Parathyroid adenoma (tissue), 2 donors: ENCODE data around the gene GIGYF2.

Experiments used
- H2AFZ ChIP-seq: fragments of 300-600 bp; sonication (generic); one replicate; pipeline ENCODE4 v1.7.0; 2017; ENCODE audit warnings: antibody characterized with exemption, mild to moderate bottlenecking
- H3K27ac ChIP-seq: fragments of 300-600 bp; sonication (generic); one replicate; pipeline ENCODE4 v1.7.0; 2017
- H3K27me3 ChIP-seq: fragments of 300-600 bp; sonication (generic); one replicate; pipeline ENCODE4 v1.7.0; 2017; ENCODE audit warnings: low read length; ENCODE audit not compliant: control insufficient read depth, insufficient read depth
- H3K36me3 ChIP-seq: fragments of 300-600 bp; sonication (generic); one replicate; pipeline ENCODE4 v1.7.0; 2017; ENCODE audit warnings: low read length; ENCODE audit not compliant: control insufficient read depth, insufficient read depth
- H3K4me1 ChIP-seq: fragments of 300-600 bp; sonication (generic); one replicate; pipeline ENCODE4 v1.7.0; 2017; ENCODE audit warnings: control low read depth
- H3K4me2 ChIP-seq: fragments of 300-600 bp; sonication (generic); one replicate; pipeline ENCODE4 v1.7.0; 2017; ENCODE audit warnings: low read length
- H3K4me3 ChIP-seq: fragments of 300-600 bp; sonication (generic); one replicate; pipeline ENCODE4 v1.7.0; 2017; ENCODE audit warnings: low read depth, low read length
- H3K79me2 ChIP-seq: fragments of 300-600 bp; sonication (generic); one replicate; pipeline ENCODE4 v1.7.0; 2017; ENCODE audit warnings: control low read depth
- H3K9ac ChIP-seq: fragments of 300-600 bp; sonication (generic); one replicate; pipeline ENCODE4 v1.7.0; 2017; ENCODE audit warnings: mild to moderate bottlenecking
- H3K9me3 ChIP-seq: fragments of 300-600 bp; sonication (generic); one replicate; pipeline ENCODE4 v1.7.0; 2017; ENCODE audit warnings: low read length; ENCODE audit not compliant: control insufficient read depth
- CTCF ChIP-seq: fragments of 300-600 bp; sonication (generic); IDR thresholded peaks from one replicate; pipeline ENCODE4 v1.7.0; 2017; ENCODE audit warnings: antibody characterized with exemption, mild to moderate bottlenecking
- donor health status: primary hyperparathyroidism.

The GIGYF2 gene

DNA sequence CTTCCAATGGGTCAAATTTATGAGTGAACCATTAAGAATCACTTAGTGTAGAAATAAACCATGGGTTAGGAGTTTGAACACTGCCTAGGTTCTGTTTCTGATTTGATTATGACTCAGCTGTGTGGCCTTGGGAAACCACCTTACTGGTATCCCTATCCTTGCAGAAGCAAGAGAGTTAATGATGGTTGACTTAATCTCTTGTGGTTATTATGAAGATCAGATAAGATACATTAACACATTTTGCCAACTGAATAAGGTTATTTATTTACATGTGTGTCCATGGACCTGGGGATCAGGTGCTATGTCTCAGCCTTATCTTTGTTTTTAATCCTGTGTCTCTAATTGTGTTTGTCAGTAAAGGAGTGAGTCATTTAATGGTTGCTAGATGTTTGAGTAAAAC is 84.6 kb downstream of the GIGYF2 start:
- no peak overlapping the region for H3K4me3 ChIP-seq
- no peaks in the 10 kb centered on the region for H3K36me3 ChIP-seq
- no peak overlapping the region for H3K9ac ChIP-seq
- TF ChIP-seq CTCF, result no peak
- H3K27me3 ChIP-seq, result no peaks in the 10 kb centered on the region
- no peak overlapping the region for H2AFZ ChIP-seq
- H3K79me2 ChIP-seq, result peaks cover 4% of the 10 kb centered on the region
- no peak overlapping the region for H3K4me2 ChIP-seq
- no peak overlapping the region for H3K27ac ChIP-seq
- H3K9me3 ChIP-seq, result no peaks in the 10 kb centered on the region
- peaks cover 13% of the 10 kb centered on the region for H3K4me1 ChIP-seq

DNA sequence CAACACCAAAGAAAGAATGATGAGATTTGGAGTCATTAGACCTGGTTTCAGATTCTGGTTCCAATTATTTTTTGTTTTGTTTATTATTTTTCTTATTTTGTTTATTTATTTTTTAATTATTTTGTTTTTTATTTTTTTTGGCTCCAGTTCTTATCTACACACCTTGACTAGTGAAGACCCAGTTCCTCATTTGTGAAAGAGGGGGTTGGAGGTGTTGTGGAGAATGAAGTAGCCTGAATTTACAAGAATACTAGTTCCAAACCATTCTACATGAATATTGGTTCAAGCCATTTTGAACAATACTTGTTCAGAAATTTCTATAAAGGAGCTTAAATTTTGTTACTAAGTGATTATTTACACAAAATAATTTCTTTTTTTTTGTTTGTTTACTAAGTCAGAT is 86.1 kb downstream of the GIGYF2 start:
- H3K4me2 ChIP-seq, result no peak overlapping the region
- no peaks in the 10 kb centered on the region for H3K27me3 ChIP-seq
- no peak for TF ChIP-seq CTCF
- H3K4me3 ChIP-seq, result no peak overlapping the region
- no peak overlapping the region for H3K9ac ChIP-seq
- no peak overlapping the region for H3K27ac ChIP-seq
- no peaks in the 10 kb centered on the region for H3K9me3 ChIP-seq
- no peak overlapping the region for H2AFZ ChIP-seq
- peaks cover 4% of the 10 kb centered on the region for H3K79me2 ChIP-seq
- H3K36me3 ChIP-seq, result no peaks in the 10 kb centered on the region
- H3K4me1 ChIP-seq, result peaks cover 10% of the 10 kb centered on the region

DNA sequence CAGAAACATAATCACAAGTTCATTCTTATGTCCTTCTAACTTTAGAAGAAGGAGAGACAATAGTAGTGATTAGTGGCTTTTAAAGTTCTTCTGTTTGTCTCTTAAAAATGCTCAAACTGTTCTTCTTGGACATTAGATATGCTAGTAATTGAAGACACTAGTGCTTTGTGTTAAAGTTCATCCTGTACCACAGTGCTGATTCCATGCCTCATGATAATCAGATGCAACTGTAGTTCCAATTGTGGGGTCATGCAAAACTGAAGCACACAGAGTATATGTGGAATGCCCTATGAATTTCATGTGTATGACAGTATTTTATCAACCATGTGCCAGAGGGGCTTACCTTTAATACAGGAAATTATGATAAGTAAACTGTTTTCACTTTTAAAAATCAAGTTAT is 90.7 kb downstream of the GIGYF2 start:
- Histone ChIP-seq H3K79me2 (peaks cover 4% of the 10 kb centered on the region), H3K4me1 (no peaks in the 10 kb centered on the region), H2AFZ (no peak overlapping the region), H3K27me3 (no peaks in the 10 kb centered on the region), H3K4me2 (no peak overlapping the region), H3K36me3 (no peaks in the 10 kb centered on the region), H3K9ac (no peak overlapping the region), H3K9me3 (no peaks in the 10 kb centered on the region), H3K27ac (no peak overlapping the region), H3K4me3 (no peak overlapping the region)
- no peak for TF ChIP-seq CTCF

DNA sequence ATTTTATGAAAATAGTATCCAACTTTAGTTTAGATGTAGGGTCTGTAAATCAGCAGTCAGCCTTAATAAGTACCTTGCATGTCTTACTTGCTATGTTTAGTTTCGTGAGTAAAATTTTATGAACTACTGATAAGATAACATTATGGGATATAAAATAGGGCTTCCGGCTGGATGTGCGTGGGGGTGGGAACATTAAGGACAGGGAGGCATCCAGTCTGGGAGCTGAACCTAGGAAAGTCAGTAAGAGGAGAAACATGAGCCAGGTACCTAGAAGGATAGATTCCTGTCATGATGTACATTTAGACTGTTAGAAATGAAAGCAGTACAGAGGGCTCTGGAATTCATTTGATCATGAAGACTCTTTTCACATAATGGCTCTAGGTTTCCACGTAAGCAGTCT is 92.0 kb downstream of the GIGYF2 start:
- no peak overlapping the region for H2AFZ ChIP-seq
- H3K9me3 ChIP-seq, result no peaks in the 10 kb centered on the region
- no peaks in the 10 kb centered on the region for H3K36me3 ChIP-seq
- no peak overlapping the region for H3K4me2 ChIP-seq
- no peak overlapping the region for H3K4me3 ChIP-seq
- no peaks in the 10 kb centered on the region for H3K4me1 ChIP-seq
- H3K27me3 ChIP-seq, result no peaks in the 10 kb centered on the region
- no peak for TF ChIP-seq CTCF
- H3K79me2 ChIP-seq, result peaks cover 4% of the 10 kb centered on the region
- no peak overlapping the region for H3K27ac ChIP-seq
- H3K9ac ChIP-seq, result no peak overlapping the region

DNA sequence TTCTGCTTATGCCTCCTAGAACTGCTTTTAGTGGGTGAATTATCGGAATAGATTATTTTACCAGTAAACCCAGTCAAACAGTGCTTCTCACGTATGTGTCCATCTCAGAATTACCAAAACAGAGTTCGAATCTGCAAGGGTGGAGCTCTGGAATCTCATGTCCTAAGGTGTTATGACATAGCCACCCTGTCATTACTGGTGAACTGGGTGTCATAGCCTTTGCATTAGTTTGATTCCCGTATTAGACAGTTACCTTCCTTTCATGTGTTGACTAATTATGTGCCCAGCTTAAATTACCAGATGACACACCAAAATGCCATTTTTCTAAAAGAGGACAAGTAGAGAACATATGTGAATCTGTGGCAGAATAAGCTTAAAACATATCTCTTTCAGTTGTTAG is 94.4 kb downstream of the GIGYF2 start:
- H3K9ac ChIP-seq, result no peak overlapping the region
- no peaks in the 10 kb centered on the region for H3K27me3 ChIP-seq
- peaks cover 10% of the 10 kb centered on the region for H3K4me1 ChIP-seq
- no peaks in the 10 kb centered on the region for H3K36me3 ChIP-seq
- no peak overlapping the region for H3K4me3 ChIP-seq
- H2AFZ ChIP-seq, result no peak overlapping the region
- no peak overlapping the region for H3K27ac ChIP-seq
- no peaks in the 10 kb centered on the region for H3K79me2 ChIP-seq
- H3K9me3 ChIP-seq, result no peaks in the 10 kb centered on the region
- no peak for TF ChIP-seq CTCF
- no peak overlapping the region for H3K4me2 ChIP-seq
